ENCODE measurements around the gene IGSF22. TPM values are rescaled to one million over a fixed set of nuclear protein-coding genes. Genes with fewer than 3 reads are reported as not detected.

IGSF22 gene
- total RNA-seq, 2 experiments from 2014 or later: 4.0 to 5.0 TPM

- Histone ChIP-seq H3K27me3 (ENCODE audit: control insufficient read depth in 1 of 2, insufficient read depth in 2 of 2, low read length in 2 of 2) (no peaks in the 10 kb centered on the region), H3K9me3 (ENCODE audit: control insufficient read depth in 1 of 2, insufficient read depth in 1 of 2, low read length in 2 of 2) (no peaks in the 10 kb centered on the region), H3K36me3 (ENCODE audit: insufficient read depth, low read length) (no peaks in the 10 kb centered on the region), H3K4me1 (ENCODE audit: insufficient read depth, low read length) (peaks cover 23% of the 10 kb centered on the region), H3K4me3 (ENCODE audit: low read length) (peak overlapping the region; percentile 94), H3K27ac (ENCODE audit: low read depth in 1 of 2, low read length in 2 of 2) (no peak overlapping the region)
- H3K36me3 Mint-ChIP-seq (ENCODE audit: low read depth): no peaks in the 10 kb centered on the region
- no peaks in the 10 kb centered on the region for H3K27me3 Mint-ChIP-seq
- H3K9me3 Mint-ChIP-seq: no peaks in the 10 kb centered on the region
- peaks cover 10% of the 10 kb centered on the region for H3K4me1 Mint-ChIP-seq (ENCODE audit: low read depth)
- POLR2A ChIA-PET: interaction anchor here (0.6 to 3.0 kb wide), 11 partner anchors 14 to 326 kb away, joined by 3 to 22 read pairs (median 3); partner anchors contain the start of genes SPTY2D1, TMEM86A and TSG101
- H3K27ac Mint-ChIP-seq: no peak overlapping the region
- no peak for ATAC-seq (ENCODE audit: poor library complexity)
- DNase-seq: no peak
- intact Hi-C loops (cut with DNase I, micrococcal nuclease): loop anchor here (5.0 to 10.0 kb wide), 4 partner anchors 55 to 397 kb away; partner anchors contain the start of genes GTF2H1 (in 1 of the 2), HPS5 (in 1 of the 2) and UEVLD (in 1 of the 2)
- peak; percentile 57 for TF ChIP-seq CTCF (IDR thresholded peaks at IDR 0.05)
- no peak overlapping the region for H3K4me3 Mint-ChIP-seq
- CTCF ChIA-PET: interaction anchor here (0.7 to 2.3 kb wide), 22 partner anchors 9 to 620 kb away, joined by 3 to 13 read pairs (median 4); partner anchors contain the start of genes SAAL1, SPTY2D1, TMEM86A and TSG101
Measured at GRCh38 chr11:18722293-18722637, 3.7 kb downstream of the IGSF22 start.

- Histone ChIP-seq H3K4me3 (ENCODE audit: low read length) (peak overlapping the region; percentile 94), H3K36me3 (ENCODE audit: insufficient read depth, low read length) (no peaks in the 10 kb centered on the region), H3K27me3 (ENCODE audit: control insufficient read depth in 1 of 2, insufficient read depth in 2 of 2, low read length in 2 of 2) (no peaks in the 10 kb centered on the region), H3K4me1 (ENCODE audit: insufficient read depth, low read length) (peaks cover 21% of the 10 kb centered on the region), H3K27ac (ENCODE audit: low read depth in 1 of 2, low read length in 2 of 2) (peak overlapping the region in 1 of 2 donors; percentile 29), H3K9me3 (ENCODE audit: control insufficient read depth in 1 of 2, insufficient read depth in 1 of 2, low read length in 2 of 2) (no peaks in the 10 kb centered on the region)
- DNase-seq (peak in 13 of 14 experiments; percentile 20 to 77 (median 35)), ATAC-seq (ENCODE audit: poor library complexity) (peak; percentile 45)
- Mint-ChIP-seq H3K27ac (peak overlapping the region; percentile 35), H3K4me1 (ENCODE audit: low read depth) (peaks cover 10% of the 10 kb centered on the region), H3K9me3 (no peaks in the 10 kb centered on the region), H3K36me3 (ENCODE audit: low read depth) (no peaks in the 10 kb centered on the region), H3K27me3 (no peaks in the 10 kb centered on the region), H3K4me3 (peak overlapping the region; percentile 82)
- ChIA-PET CTCF (interaction anchor here (0.6 to 2.3 kb wide), 22 partner anchors 8 to 619 kb away, joined by 3 to 13 read pairs (median 4); partner anchors contain the start of genes SAAL1, TMEM86A and TSG101), POLR2A (interaction anchor here (0.6 to 3.0 kb wide), 10 partner anchors 13 to 326 kb away, joined by 3 to 22 read pairs (median 4); partner anchors contain the start of genes SPTY2D1, TMEM86A and TSG101)
- TF ChIP-seq CTCF (IDR thresholded peaks at IDR 0.05): peak; percentile 88
- intact Hi-C loops (cut with DNase I, micrococcal nuclease): loop anchor here (2.0 to 10.0 kb wide), 5 partner anchors 49 to 397 kb away; partner anchors contain the start of genes GTF2H1 (in 1 of the 2), HPS5 (in 1 of the 2) and UEVLD (in 1 of the 2)
Measured at GRCh38 chr11:18721561-18722292, 4.3 kb downstream of the IGSF22 start.

- H3K27ac Mint-ChIP-seq: peak overlapping the region; percentile 55
- no peak for TF ChIP-seq CTCF (IDR thresholded peaks at IDR 0.05)
- ATAC-seq (ENCODE audit: poor library complexity): peak; percentile 97
- ChIA-PET CTCF (interaction anchor here (0.8 to 1.8 kb wide), 5 partner anchors 10 to 181 kb away, joined by 3 to 13 read pairs (median 6); partner anchors contain the start of gene TMEM86A), POLR2A (interaction anchor here (0.9 to 3.0 kb wide), 5 partner anchors 12 to 195 kb away, joined by 3 to 22 read pairs (median 8); partner anchors contain the start of genes SPTY2D1, TMEM86A and TSG101)
- Histone ChIP-seq H3K27me3 (ENCODE audit: control insufficient read depth in 1 of 2, insufficient read depth in 2 of 2, low read length in 2 of 2) (no peaks in the 10 kb centered on the region), H3K9me3 (ENCODE audit: control insufficient read depth in 1 of 2, insufficient read depth in 1 of 2, low read length in 2 of 2) (no peaks in the 10 kb centered on the region), H3K36me3 (ENCODE audit: insufficient read depth, low read length) (no peaks in the 10 kb centered on the region), H3K27ac (ENCODE audit: low read depth in 1 of 2, low read length in 2 of 2) (no peak overlapping the region), H3K4me1 (ENCODE audit: insufficient read depth, low read length) (peaks cover 21% of the 10 kb centered on the region), H3K4me3 (ENCODE audit: low read length) (peak overlapping the region; percentile 94)
- peaks cover 10% of the 10 kb centered on the region for H3K4me1 Mint-ChIP-seq (ENCODE audit: low read depth)
- intact Hi-C loops (cut with DNase I, micrococcal nuclease): loop anchor here (2.0 to 10.0 kb wide), 5 partner anchors 48 to 396 kb away; partner anchors contain the start of genes GTF2H1 (in 1 of the 2), HPS5 (in 1 of the 2) and UEVLD (in 1 of the 2)
- DNase-seq: peak; percentile 65 to 91 (median 78)
- no peaks in the 10 kb centered on the region for H3K36me3 Mint-ChIP-seq (ENCODE audit: low read depth)
- no peaks in the 10 kb centered on the region for H3K27me3 Mint-ChIP-seq
- H3K9me3 Mint-ChIP-seq: no peaks in the 10 kb centered on the region
- H3K4me3 Mint-ChIP-seq: peak overlapping the region; percentile 84
Measured at GRCh38 chr11:18720808-18721560, 5.0 kb downstream of the IGSF22 start.
